NCI-H2171 treated with DMSO at 0.1 percent for 48 hours (cell line): ENCODE data around the gene ZXDC.

Source experiments
- DNase-seq: peaks from one replicate; lab custom pipeline; 2025; lab: John Stamatoyannopoulos, UW

ZXDC gene

GRCh38 chr3:126473292-126474168 is 2.2 kb downstream of the ZXDC start:
- DNase-seq = no peak

DNA sequence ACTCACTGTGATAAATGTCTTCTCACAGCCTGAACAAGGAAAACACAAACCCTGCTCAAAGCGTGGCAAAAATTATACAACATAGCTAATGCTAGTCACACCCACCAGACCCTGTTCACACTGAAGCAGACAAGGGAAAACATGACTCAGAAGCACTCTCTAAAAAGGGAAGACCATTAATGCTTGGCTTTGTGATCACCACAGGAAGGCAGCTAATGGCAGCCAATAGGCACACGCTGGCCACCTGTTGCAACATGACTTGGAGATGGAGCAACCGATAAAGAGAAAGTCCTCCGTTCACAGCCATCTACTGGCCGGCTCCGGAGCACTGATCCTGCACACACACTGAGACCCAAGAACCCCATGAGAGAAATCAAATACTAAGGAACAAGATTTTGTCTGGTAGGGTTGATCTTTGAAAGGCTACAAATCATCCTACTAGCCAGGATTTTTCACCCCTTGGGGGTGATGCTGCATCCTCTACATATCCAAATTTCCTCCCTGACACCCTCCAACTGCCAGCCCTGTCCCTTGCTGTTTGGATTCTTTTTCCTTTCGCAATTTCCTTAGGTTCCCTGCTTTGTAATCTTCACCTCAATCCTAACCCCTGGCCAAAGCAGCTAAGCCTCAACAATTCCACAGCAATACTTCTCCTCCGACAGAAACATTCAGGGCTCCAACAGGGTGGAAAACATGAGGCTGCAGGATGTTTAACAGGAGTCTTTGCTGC is 3.2 kb downstream of the ZXDC start:
- no peak for DNase-seq

GRCh38 chr3:126469479-126469878 is 6.2 kb downstream of the ZXDC start:
- DNase-seq = no peak

DNA sequence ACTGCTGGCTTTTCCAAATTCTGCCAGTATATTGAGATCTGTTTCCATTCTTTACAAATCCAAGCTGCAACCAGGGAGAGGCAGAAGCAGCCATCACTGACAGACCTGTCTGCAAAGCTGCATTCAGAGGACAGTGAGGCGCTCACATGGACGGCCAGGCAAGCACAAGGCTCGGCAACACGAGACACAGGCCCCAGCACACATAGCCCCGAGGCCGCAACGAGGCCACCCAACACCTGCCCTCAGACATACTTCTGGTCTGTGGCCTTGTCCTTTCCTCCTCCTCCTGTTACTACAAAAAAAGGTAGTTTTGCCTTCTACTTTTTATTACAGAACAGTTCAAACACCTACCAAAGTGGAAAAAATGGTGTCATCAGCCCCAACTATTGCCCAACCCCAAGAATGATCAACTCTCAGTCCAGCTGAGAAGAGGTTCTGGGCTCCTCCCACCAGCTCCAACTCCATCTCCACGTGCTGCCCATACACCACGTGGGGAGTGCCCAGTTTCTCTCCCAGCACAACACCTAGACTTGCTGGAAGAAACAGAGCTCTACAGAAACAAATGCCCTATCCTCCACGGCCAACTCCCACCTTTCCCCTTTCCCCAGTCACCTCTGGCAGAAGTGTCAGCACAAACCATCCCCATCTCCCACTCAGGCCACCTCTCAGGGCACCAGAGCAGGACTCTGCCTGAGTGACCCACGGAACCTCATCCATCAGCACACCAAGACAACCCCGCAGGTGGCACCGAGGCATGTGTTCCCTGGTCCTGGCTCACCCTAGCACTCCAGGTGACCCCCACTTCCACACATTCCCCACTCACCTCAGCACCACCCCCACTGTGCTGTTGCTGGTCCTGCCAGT is 7.4 kb downstream of the ZXDC start:
- DNase-seq = no peak

DNA sequence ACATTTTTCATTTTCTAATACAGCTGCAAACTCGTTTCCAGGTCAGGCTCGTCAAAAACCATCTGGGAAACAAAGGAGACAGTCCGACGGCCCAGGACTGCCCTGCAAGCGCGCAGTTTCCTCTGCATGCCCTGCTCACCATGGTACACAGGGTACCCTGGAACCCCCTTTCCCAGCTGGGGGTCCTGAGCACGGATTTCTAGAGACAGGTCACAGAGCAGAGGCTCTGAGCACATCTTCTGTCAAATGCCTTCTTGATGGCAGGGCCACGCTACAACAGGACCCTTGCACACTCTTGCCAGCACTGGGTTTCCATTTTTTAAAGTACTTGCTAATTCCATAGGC is 8.1 kb downstream of the ZXDC start:
- no peak for DNase-seq

- DNase-seq = peak; percentile 55
Observed at GRCh38 chr3:126466886-126467610, 8.6 kb downstream of the ZXDC start.

- DNase-seq = peak; percentile 96
Observed at GRCh38 chr3:126465928-126466544, 9.7 kb downstream of the ZXDC start.

DNA sequence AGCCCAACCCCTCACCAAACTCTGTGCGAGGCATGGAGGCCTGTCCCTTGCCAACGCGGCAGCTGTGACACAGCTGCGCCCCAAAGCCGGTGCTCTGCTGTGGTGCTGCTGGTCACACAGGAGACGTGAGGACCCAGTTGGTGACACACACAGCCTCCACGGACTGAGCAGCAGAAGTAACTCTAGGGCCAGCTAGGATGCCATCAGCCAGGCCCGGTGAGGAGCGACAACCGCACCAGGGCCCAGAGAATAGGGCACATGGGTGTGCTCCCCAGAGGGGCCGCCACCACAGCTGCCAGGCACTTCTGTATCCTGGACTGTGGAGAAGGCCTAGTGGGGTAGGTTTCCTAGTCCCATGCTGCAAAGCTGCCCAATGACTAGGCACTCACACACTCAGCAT is 10.7 kb downstream of the ZXDC start:
- peak; percentile 37 for DNase-seq

GRCh38 chr3:126464494-126464893 is 11.2 kb downstream of the ZXDC start:
- DNase-seq = peak; percentile 93

- no peak for DNase-seq
Observed at GRCh38 chr3:126464093-126464492, 11.6 kb downstream of the ZXDC start.

DNA sequence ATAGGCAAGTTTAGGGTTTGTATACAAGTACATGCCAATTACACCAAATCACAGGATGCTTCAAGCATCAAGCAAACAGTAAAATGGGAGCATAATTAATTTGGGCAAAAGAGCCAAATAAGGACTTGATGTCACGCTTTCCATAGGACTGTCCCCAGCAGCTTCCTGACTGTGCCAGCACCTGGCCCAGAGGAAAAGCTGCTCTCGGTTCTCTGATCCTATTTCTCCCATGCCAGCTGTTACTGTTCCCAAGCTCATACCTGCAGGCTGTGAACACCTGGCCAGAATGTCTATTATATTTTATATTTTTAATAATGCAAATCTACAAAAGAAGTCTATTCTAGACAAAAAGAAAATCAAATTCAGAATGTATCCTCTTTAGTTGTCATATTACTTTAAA is 12.2 kb downstream of the ZXDC start:
- peak; percentile 92 for DNase-seq

GRCh38 chr3:126461450-126462070 is 14.1 kb downstream of the ZXDC start:
- no peak for DNase-seq

DNA sequence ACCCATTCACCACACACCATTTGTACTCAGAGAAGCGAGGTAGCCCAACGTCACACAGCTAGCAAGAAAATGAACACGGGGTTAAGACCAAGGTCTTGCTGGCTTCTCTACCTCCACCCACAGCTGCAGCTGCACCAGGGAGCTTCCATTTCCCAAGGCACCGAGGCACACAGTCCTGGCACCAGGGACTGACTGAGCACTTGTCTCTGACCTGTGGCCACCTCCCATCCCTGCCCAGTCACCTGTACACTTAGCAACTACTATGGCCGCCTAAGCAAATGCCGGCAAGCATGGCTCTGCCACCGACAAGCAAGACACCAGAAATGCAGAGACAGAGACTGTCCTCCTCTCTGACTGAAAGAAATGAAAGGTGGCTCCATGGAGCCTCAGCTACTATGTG is 15.3 kb downstream of the ZXDC start:
- DNase-seq = no peak

DNA sequence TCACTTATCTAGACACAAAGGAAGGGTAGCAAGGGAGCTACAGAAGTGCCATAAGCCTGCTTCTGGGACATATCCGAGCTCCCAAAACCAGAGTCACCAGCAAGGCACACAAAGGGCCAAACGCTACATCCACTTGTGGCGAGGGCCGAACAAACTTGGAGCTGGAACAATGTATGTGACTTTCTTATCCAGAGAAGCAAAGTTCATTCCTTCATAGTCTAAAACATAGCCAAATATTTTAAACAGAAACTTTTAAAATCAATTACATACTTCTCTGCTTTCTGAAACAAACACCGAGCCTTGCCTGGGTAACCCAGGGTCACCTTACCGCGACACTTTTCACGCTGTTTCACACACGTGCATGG is 15.9 kb downstream of the ZXDC start:
- no peak for DNase-seq

GRCh38 chr3:126459111-126459762 is 16.5 kb downstream of the ZXDC start:
- DNase-seq = no peak

GRCh38 chr3:126456766-126457388 is 18.8 kb downstream of the ZXDC start:
- no peak for DNase-seq

DNA sequence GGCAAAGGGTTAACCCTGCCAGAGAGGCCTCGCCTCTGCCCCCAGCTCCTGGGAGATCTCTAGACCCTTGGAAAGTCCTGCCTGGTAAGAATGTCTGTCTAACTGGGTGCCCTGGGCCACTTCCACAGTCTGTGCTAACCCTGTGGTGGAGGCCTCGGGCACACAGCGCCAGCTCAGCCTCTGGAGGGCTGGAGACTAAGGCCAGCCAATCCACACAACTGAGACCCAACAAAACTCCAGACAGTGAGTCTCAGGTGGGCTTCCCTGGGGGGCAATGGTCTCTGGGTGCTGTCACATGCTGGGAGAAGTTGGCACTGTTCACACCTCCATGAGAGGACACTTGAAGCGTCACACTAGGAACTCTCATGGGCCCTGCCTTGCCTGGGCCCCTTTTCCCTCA is 19.5 kb downstream of the ZXDC start:
- no peak for DNase-seq

DNA sequence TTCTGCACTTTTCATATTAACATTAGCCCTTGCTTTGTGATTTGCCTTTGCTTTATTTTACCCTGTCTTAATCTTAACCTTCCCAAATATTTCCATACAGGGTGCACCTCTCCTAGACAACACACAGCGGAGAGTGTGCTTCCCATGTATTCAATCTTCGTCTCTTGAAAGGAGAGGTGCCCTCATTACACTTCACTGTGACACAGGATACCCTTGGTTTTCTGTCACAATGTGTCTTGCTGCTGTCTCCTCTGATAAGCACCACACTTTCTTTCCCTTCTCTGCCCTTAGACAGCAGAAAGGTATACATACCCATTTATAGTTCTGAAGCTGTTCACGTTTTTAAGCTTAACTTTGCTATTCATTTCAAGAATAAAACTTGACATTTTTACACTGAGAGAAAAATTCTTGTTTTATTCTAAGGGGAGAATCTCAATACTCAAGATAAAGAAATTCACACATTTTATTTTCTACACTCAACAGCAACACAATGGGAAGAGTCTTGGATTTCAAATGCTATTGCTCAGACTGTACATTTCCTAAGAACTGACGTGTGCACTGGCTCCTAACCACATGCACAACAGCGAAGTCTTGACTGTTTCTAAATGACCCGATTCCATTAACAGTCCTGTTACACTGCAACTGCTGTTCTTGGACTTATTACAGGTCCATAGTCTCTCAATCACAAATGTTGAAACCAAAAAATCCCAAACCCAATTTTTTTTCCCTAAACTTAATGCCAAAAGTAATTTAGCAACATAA is 21.1 kb downstream of the ZXDC start:
- no peak for DNase-seq

DNA sequence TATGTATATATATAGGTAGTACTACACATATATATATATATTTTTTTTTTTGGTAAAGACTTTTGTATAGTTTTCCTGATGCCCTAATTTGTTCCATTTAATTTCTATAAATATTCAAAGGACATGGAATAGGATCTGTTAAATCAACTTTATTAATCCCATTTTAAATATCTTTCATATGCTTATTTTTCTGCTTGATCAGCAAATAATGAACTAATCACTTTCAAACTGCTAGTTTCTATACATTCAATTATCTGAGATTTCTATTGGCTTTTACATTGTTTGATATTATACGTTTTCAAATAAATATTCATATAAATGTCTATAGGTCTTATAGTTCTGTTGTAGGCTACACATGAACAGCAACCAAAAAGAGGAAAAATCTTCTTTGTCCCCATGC is 21.7 kb downstream of the ZXDC start:
- DNase-seq = no peak
